Measurements from ENCODE around the gene AP1S1.
A peak's percentile ranks its signal among the peaks of the same experiment; 100 is the strongest.
"Not testable (repeated sequence)": the region's sequence is repeated elsewhere in the genome, so short reads cannot be mapped to it uniquely, and the experiment has no call there.

AP1S1 gene

GRCh38 chr7:101125989-101126650, 28.2 kb upstream of the AP1S1 start:
- no peak for DNase-seq (ENCODE audit: low spot score)

- DNase-seq (ENCODE audit: low spot score): no peak
Observed at GRCh38 chr7:101126651-101127459, 27.4 kb upstream of the AP1S1 start, which contains the start of gene SERPINE1. SERPINE1 (plus strand) TSS chr7:101127104; CDS start chr7:101128394, 1,290 bp downstream.

- DNase-seq (ENCODE audit: low spot score): no peak
Observed at GRCh38 chr7:101127460-101128039, 26.7 kb upstream of the AP1S1 start.

GRCh38 chr7:101128040-101128834, 26.0 kb upstream of the AP1S1 start:
- DNase-seq (ENCODE audit: low spot score): no peak

GRCh38 chr7:101129603-101130117, 24.6 kb upstream of the AP1S1 start:
- no peak for DNase-seq (ENCODE audit: low spot score)

GRCh38 chr7:101132626-101133600, 21.4 kb upstream of the AP1S1 start:
- not testable (repeated sequence) for DNase-seq (ENCODE audit: low spot score)

- no peak for DNase-seq (ENCODE audit: low spot score)
Observed at GRCh38 chr7:101133621-101134398, 20.5 kb upstream of the AP1S1 start.

GRCh38 chr7:101134399-101134980, 19.8 kb upstream of the AP1S1 start:
- DNase-seq (ENCODE audit: low spot score): no peak

GRCh38 chr7:101137651-101138212, 16.5 kb upstream of the AP1S1 start:
- no peak for DNase-seq (ENCODE audit: low spot score)

- peak; percentile 64 for DNase-seq (ENCODE audit: low spot score)
Observed at GRCh38 chr7:101138213-101138870, 15.9 kb upstream of the AP1S1 start.

- DNase-seq (ENCODE audit: low spot score): no peak
Observed at GRCh38 chr7:101140339-101140699, 14.0 kb upstream of the AP1S1 start.

GRCh38 chr7:101140746-101141382, 13.4 kb upstream of the AP1S1 start:
- no peak for DNase-seq (ENCODE audit: low spot score)

- no peak for DNase-seq (ENCODE audit: low spot score)
Observed at GRCh38 chr7:101151908-101152651, 2.2 kb upstream of the AP1S1 start.

- DNase-seq (ENCODE audit: low spot score): no peak
Observed at GRCh38 chr7:101154693-101155102, 422 bp downstream of the AP1S1 start.

- DNase-seq (ENCODE audit: low spot score): no peak
Observed at GRCh38 chr7:101155303-101155702, 1.0 kb downstream of the AP1S1 start.

- DNase-seq (ENCODE audit: low spot score): no peak
Observed at GRCh38 chr7:101156277-101156676, 2.0 kb downstream of the AP1S1 start.

GRCh38 chr7:101156866-101157589, 2.8 kb downstream of the AP1S1 start:
- no peak for DNase-seq (ENCODE audit: low spot score)

All from D341Med (cell line).